Spleen (tissue), 11 donors: ENCODE data around the gene UBAP1. TPM values are rescaled to one million over a fixed set of nuclear protein-coding genes. Genes with fewer than 3 reads are reported as not detected.
"Not testable (repeated sequence)": the region's sequence is repeated elsewhere in the genome, so short reads cannot be mapped to it uniquely, and the experiment has no call there.

Experiments used
- DNase-seq: peaks from one replicate; pipeline ENCODE4 v3.0.0-alpha.2; 2020
- H3K27ac ChIP-seq, 8 donors: fragments of 200-600 bp; sonication (generic) in 7 of 8; 1 replicate in 4 of 8; 2 replicates in 4 of 8; pipeline versions ENCODE4 v1.5.0 to v1.8.0; 2016 to 2021; ENCODE audit warnings: inconsistent platforms in 4 of 8, mild to moderate bottlenecking in 4 of 8, moderate library complexity in 1 of 8
- H3K27me3 ChIP-seq, 7 donors: fragments of 200-600 bp; sonication (generic) in 6 of 7; replicated peaks in 1 of 7; 1 replicate in 4 of 7; 2 replicates in 3 of 7; pipeline versions ENCODE4 v1.5.0 to v1.8.0; 2016 to 2021; ENCODE audit warnings: inconsistent platforms in 3 of 7, mild to moderate bottlenecking in 1 of 7
- H3K36me3 ChIP-seq, 6 donors: fragments of 200-600 bp; sonication (generic) in 5 of 6; 1 replicate in 4 of 6; 2 replicates in 2 of 6; pipeline versions ENCODE4 v1.5.0 to v1.8.0; 2016 to 2021; ENCODE audit warnings: inconsistent platforms in 2 of 6
- H3K4me1 ChIP-seq, 6 donors: fragments of 200-600 bp; sonication (generic) in 5 of 6; 1 replicate in 3 of 6; 2 replicates in 3 of 6; pipeline versions ENCODE4 v1.5.0 to v1.8.0; 2016 to 2021; ENCODE audit warnings: inconsistent platforms in 3 of 6
- H3K4me3 ChIP-seq, 8 donors: fragments of 200-600 bp; sonication (generic) in 7 of 8; 1 replicate in 4 of 8; 2 replicates in 4 of 8; pipeline versions ENCODE4 v1.5.0 to v1.8.0; 2016 to 2021; ENCODE audit warnings: inconsistent platforms in 4 of 8, mild to moderate bottlenecking in 4 of 8, moderate library complexity in 2 of 8
- H3K9me3 ChIP-seq, 8 donors: fragments of 200-600 bp; sonication (generic) in 7 of 8; 1 replicate in 4 of 8; 2 replicates in 4 of 8; pipeline versions ENCODE4 v1.5.0 to v1.8.0; 2016 to 2021; ENCODE audit warnings: inconsistent platforms in 4 of 8
- POLR2A ChIP-seq, 3 donors: fragments of 450-650 bp; IDR thresholded peaks; one replicate each; pipeline ENCODE4 v1.5.1; 2017; ENCODE audit warnings: antibody characterized with exemption in 3 of 3, mild to moderate bottlenecking in 1 of 3
- POLR2AphosphoS5 ChIP-seq, 3 donors: sonication (generic); formaldehyde crosslinking; IDR thresholded peaks; one replicate each; pipeline ENCODE4 v1.5.1; 2017; ENCODE audit warnings: antibody characterized with exemption in 3 of 3
- WGBS, 5 donors: extraction: QIAGEN DNeasy Blood & Tissue Kit in 3 of 5; methylation state at CpG; one replicate each; pipeline versions ENCODE4 v1.1.5 to v1.1.7; 2013 to 2018; 5-methylcytosine and 5-hydroxymethylcytosine counted together
- intact Hi-C: fragments of 100-400 bp; cut with DNase I; formaldehyde crosslinking; loops from one replicate; pipeline ENCODE4 v1.15.0; 2023; ENCODE audit warnings: low total_unique reads
- polyA plus RNA-seq, 3 donors: library from polyadenylated mRNA; stranded (reverse); fragments of 200-250 nt; gene quantifications; one replicate each; pipeline ENCODE4 v1.2.1, GENCODE V29; 2013
- total RNA-seq, 7 donors: library from RNA; depleted of rRNA in 3 of 7; stranded (reverse); fragments of >200 nt in 3 of 7; fragmentation: NEBNext Ultra II Directional in 4 of 7; extraction: Animal tissue kit (Norgen Biotek cat#: 25700) in 4 of 7; gene quantifications; one replicate each; pipeline versions ENCODE4 v1.1.0 to v1.2.1, GENCODE V29; 2016 to 2021
- TF ChIP-seq, protein P1 (sequence below), 11 experiments: fragments of 200-600 bp in 7 of 11; fragments of 450-650 bp in 4 of 11; sonication (generic) in 4 of 11; IDR thresholded peaks in 8 of 11; conservative IDR thresholded peaks in 3 of 11; 1 replicate in 7 of 11; 2 replicates in 4 of 11; pipeline versions ENCODE4 v1.4.0 to v1.8.0; 2016 to 2021; ENCODE audit warnings: antibody characterized with exemption in 11 of 11, inconsistent platforms in 4 of 11, mild to moderate bottlenecking in 1 of 11
- donor health status: healthy with polysubstance abuse.
- donor health status: DM: no; HTN: no; CAD: no; lungs with moderate emphysema.
- donor health status: DM: no; HTN: no; CAD: no.
- donor health status: Bipolar disorder and iron deficiency.
- donor health status: healthy.
- donor health status: DM: no; HTN: no; CAD: no.
- donor health status: DM: yes; HTN: yes; CAD: no.

UBAP1 gene
- total and polyA plus RNA-seq, 10 donors, result 17.3 to 56.0 (median 41.2) TPM

DNA sequence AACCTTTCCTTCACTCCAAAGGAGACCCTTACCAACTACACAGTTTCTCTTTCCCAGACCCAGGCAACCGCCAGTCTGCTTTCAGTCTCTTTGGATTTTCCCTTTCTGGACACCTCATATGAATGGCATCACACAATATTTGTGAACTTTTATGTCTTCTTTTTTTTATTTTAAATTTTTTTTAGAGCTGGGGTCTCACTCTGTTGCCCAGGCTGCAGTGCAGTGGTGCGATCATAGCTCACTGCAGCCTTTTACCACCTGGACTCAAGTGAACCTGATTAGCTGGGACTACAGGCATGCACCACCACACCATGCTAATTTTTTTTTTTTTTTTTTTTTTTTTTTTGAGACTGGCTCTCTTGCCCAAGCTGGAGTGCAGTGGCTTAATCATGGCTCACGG lies 37.5 kb downstream of the UBAP1 start:
- WGBS, 5 donors, result 86 to 97% (median 94%) methylated on average over 3 of the region's 3 CpGs
- intact Hi-C loops, result no loop called here
- no peaks in the 10 kb centered on the region for H3K9me3 ChIP-seq
- peaks cover 5 to 31% (median 10%) of the 10 kb centered on the region in 6 donors for H3K4me1 ChIP-seq
- peaks cover 0 to 18% (median 0%) of the 10 kb centered on the region in 6 donors for H3K36me3 ChIP-seq
- TF ChIP-seq, protein P1, sequence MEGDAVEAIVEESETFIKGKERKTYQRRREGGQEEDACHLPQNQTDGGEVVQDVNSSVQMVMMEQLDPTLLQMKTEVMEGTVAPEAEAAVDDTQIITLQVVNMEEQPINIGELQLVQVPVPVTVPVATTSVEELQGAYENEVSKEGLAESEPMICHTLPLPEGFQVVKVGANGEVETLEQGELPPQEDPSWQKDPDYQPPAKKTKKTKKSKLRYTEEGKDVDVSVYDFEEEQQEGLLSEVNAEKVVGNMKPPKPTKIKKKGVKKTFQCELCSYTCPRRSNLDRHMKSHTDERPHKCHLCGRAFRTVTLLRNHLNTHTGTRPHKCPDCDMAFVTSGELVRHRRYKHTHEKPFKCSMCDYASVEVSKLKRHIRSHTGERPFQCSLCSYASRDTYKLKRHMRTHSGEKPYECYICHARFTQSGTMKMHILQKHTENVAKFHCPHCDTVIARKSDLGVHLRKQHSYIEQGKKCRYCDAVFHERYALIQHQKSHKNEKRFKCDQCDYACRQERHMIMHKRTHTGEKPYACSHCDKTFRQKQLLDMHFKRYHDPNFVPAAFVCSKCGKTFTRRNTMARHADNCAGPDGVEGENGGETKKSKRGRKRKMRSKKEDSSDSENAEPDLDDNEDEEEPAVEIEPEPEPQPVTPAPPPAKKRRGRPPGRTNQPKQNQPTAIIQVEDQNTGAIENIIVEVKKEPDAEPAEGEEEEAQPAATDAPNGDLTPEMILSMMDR (IDR thresholded peaks at IDR 0.05 in 8 of 11, conservative IDR thresholded peaks at IDR 0.05 in 3 of 11), result no peak
- TF ChIP-seq POLR2AphosphoS5 (IDR thresholded peaks at IDR 0.05) (no peak), POLR2A (IDR thresholded peaks at IDR 0.05) (no peak)
- H3K4me3 ChIP-seq, result no peak overlapping the region
- H3K27me3 ChIP-seq, result no peaks in the 10 kb centered on the region
- no peak overlapping the region for H3K27ac ChIP-seq
- DNase-seq, result no peak

DNA sequence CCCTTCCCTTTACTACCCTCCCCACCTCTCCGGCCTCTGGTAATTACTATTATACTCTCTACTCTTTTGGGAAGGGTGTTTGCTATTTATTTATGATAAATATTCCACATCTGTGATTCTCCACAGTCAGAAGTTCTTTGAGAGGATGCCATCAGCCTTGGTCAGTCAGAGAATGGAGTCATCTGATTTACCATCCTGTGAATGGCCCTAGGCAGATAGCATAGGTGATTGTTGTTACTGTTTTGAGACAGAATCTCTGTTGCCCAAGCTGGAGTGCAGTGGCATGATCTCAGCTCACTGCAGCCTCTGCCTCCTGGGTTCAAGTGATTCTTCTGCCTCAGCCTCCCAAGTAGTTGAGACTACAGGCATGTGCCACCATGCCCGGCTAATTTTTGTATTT lies 38.2 kb downstream of the UBAP1 start:
- Histone ChIP-seq H3K4me1 (peaks cover 0 to 27% (median 6%) of the 10 kb centered on the region in 6 donors), H3K36me3 (peaks cover 0 to 25% (median 0%) of the 10 kb centered on the region in 6 donors)
- H3K4me3 ChIP-seq, H3K9me3 ChIP-seq, intact Hi-C loops, DNase-seq, H3K27ac ChIP-seq, H3K27me3 ChIP-seq: not testable (repeated sequence)
- 93 to 100% (median 96%) methylated on average over 2 of the region's 2 CpGs for WGBS, 5 donors

DNA sequence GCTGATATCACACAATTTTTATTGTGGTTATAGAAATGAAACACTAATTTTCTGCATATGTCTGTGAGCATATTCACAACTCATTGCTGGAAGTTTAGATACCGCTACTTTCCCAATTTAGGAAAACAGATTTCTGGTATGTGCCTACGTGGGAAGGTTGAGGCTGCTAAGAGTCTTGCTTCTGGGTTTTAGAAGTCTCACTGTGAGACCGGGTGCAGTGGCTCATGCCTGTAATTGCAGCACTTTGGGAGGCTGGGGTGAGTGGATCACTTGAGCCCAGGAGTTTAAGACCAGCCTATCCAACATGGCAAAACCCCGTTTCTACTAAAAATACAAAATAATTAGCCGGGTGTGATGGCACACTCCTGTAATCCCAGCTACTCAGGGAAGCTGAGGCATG lies 39.6 kb downstream of the UBAP1 start:
- Histone ChIP-seq H3K9me3 (no peaks in the 10 kb centered on the region), H3K4me1 (peaks cover 0 to 19% (median 4%) of the 10 kb centered on the region in 6 donors), H3K27me3 (no peaks in the 10 kb centered on the region), H3K27ac (no peak overlapping the region), H3K36me3 (peaks cover 0 to 34% (median under 1%) of the 10 kb centered on the region in 6 donors), H3K4me3 (no peak overlapping the region)
- DNase-seq, result no peak
- intact Hi-C loops, result no loop called here
- 87 to 92% (median 89%) methylated on average over 5 of the region's 5 CpGs for WGBS, 5 donors
- TF ChIP-seq, protein P1 (IDR thresholded peaks at IDR 0.05 in 8 of 11, conservative IDR thresholded peaks at IDR 0.05 in 3 of 11), result no peak
- TF ChIP-seq POLR2A (IDR thresholded peaks at IDR 0.05) (no peak), POLR2AphosphoS5 (IDR thresholded peaks at IDR 0.05) (no peak)

DNA sequence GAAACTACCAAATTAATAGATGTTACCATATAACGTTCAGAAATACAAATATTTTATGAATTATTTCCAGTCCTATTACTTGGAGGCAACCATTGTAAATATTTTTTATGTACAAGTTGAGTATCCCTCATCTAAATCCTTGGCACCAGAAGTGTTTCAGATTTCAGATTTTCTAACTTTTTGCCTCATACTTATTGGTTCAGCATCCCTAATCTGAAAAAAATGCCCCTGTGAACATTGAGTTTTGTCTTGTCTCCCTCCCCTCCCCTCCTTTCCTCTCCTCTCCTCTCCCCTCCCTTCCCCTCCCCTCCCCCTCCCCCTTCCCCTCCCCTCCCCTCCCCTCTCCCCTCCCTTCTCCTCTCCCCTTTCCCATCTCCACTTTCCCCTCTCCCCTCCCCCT lies 40.6 kb downstream of the UBAP1 start:
- H3K9me3 ChIP-seq, result no peaks in the 10 kb centered on the region
- intact Hi-C loops, result no loop called here

DNA sequence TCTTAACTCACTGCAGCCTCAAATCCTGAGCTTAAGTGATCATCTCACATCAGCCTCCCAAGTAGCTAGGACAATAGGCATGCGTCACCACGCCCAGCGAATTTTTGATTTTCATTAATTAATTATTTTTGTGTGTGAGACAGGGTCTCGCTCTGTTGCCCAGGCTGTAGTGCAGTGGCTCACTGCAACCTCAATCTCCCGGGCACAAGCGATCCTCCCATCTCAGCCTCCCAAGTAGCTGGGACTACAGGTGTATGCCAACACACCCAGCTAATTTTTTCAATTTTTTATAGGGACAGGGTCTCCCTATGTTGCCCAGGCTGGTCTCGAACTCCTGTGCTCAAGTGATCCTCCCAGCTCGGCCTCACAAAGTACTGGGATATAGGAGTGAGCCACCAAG lies 41.4 kb downstream of the UBAP1 start:
- DNase-seq, result no peak
- 90 to 99% (median 96%) methylated on average over 8 of the region's 8 CpGs for WGBS, 5 donors
- TF ChIP-seq, protein P1 (IDR thresholded peaks at IDR 0.05 in 8 of 11, conservative IDR thresholded peaks at IDR 0.05 in 3 of 11), result no peak
- no peak for TF ChIP-seq POLR2AphosphoS5 (IDR thresholded peaks at IDR 0.05)
- Histone ChIP-seq H3K9me3 (no peaks in the 10 kb centered on the region), H3K27ac (no peak overlapping the region), H3K4me3 (no peak overlapping the region), H3K36me3 (peaks cover 0 to 48% (median 5%) of the 10 kb centered on the region in 6 donors), H3K27me3 (no peaks in the 10 kb centered on the region), H3K4me1 (peaks cover 0 to 17% (median 4%) of the 10 kb centered on the region in 6 donors)
- intact Hi-C loops, result no loop called here

More for the DNA sequence above, 40.6 kb downstream of the UBAP1 start:
- no peak overlapping the region for H3K27ac ChIP-seq
- WGBS, 5 donors, result 87 to 100% (median 93%) methylated on average over 1 of the region's 1 CpG
- DNase-seq, result no peak
- peaks cover 0 to 42% (median 5%) of the 10 kb centered on the region in 6 donors for H3K36me3 ChIP-seq
- peaks cover 0 to 17% (median 4%) of the 10 kb centered on the region in 6 donors for H3K4me1 ChIP-seq
- no peak for TF ChIP-seq POLR2AphosphoS5 (IDR thresholded peaks at IDR 0.05)
- no peak overlapping the region for H3K4me3 ChIP-seq
- no peaks in the 10 kb centered on the region for H3K27me3 ChIP-seq
